HG03457 (cell line): ENCODE results near the gene PRR23A.
"Not testable (repeated sequence)": the region's sequence is repeated elsewhere in the genome, so short reads cannot be mapped to it uniquely, and the experiment has no call there.

Experiments
- ATAC-seq: cut with Tn5 transposase; IDR thresholded peaks from one replicate; pipeline ENCODE4 v1.9.1; 2021; ENCODE audit warnings: moderate number of reproducible peaks; ENCODE audit not compliant: unreplicated experiment

PRR23A gene

DNA sequence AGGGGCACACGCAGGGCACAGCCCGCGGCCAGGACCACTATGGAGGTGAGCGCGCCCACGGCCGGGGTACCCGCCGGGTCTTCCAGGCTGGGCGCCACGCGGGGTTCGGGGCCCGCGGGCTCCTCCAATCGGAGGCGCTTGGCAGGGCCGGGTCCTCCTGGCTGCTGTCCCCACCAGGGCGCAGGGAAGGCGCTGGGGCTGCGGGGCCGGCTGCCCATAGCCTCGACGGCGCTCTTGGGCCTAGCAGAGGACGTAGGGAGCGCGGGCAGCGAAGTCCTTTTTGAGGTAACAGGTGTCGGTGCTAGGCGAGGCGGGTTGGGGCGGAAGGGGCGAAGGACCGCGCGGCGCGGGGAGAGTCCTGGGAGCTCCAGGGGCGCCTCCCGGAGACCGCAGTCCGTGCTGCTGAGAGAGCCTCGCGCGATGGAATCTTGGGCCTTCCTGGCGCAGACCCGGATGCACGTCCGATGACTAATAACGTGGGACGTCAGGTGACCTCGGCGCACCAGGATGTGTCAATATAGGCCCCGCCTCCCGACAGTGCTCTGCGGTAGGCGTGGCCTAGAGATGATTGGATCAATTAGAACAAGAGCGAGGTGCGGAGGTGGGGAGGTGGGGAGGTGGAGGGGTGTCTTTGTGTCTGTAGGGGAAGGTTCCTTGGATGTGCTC lies at the start of gene PRR23A:
TSS of gene PRR23A (minus strand) at position 218 of the 666 bp plus-strand sequence. CDS start at position 218, 0 bp downstream.
- ATAC-seq = no peak

DNA sequence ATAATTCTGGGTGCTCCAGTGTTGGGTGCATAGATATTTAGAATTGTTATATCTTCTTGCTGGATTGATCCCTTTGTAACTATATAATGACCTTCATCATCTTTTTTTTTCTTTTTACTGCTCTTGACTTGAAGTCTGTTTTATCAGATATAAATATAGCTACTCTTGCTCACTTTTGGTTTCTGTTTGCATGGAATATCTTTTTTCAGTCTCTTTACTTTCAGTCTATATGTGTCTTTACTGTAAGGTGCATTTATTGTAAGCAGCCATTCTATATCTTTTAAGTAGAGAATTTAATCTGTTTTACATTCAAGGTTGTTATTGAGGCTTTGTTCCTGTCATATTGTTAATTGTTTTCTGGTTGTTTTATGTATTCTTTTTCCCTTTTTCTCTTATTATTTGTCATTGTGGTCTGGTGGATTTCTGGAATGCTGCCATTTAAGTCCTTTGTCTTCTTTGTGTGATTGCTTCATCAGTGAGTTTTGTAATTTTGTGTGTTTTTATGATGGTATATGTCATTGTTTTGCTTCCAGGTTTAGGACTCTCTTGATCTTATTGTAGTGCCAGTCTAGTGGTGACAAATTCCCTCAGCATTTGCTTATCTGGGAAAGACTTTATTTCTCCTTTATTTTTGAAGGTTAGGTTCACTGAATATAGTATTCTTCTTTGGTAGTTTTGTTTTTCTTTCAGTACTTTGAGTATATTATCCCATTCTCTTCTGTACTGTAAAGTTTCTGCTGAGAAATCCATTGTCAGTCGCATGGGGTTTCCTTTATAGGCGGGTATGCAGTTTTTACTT lies 46.9 kb upstream of the PRR23A start:
- no peak for ATAC-seq

DNA sequence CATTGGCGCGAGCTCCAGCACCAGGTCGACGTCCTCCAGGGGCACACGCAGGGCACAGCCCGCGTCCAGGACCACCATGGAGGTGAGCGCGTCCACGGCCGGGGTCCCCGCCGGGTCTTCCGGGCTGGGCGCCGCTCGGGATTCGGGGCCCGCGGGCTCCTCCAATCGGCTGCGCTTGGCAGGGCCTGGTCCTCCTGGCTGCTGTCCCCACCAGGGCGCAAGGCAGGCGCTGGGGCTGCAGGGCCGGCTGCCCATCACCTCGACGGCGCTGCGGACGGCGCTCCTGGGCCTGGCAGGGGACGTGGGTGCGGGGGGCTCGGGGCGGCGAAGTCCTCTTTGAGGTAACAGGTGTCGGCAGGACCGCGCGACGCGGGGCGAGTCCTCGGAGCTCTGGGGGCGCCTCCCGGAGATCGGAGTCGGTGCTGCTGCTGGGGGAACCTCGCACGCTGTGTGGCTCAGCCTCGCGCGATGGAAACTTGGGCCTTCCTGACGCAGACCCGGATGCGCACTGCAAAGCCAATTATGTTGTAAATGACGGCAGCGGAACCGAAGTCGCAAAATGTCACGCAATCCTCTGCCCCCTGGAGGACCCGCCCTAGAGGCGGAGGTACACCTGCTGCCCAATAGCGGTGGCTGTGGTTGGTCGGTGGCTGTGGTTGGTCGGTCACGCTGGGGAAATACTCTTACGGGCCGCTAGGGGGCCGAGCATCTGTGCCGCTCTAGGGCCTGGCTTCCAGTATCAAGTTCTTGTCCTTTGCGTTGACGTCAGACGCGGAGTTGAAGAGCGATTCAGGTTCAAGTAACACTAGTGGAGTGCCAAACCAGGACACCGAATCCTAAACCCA lies 38.5 kb upstream of the PRR23A start, which contains the start of gene PRR23C:
TSS of gene PRR23C (minus strand) at position 527 of the 845 bp plus-strand sequence. CDS start at position 255, 272 bp downstream.
- no peak for ATAC-seq

DNA sequence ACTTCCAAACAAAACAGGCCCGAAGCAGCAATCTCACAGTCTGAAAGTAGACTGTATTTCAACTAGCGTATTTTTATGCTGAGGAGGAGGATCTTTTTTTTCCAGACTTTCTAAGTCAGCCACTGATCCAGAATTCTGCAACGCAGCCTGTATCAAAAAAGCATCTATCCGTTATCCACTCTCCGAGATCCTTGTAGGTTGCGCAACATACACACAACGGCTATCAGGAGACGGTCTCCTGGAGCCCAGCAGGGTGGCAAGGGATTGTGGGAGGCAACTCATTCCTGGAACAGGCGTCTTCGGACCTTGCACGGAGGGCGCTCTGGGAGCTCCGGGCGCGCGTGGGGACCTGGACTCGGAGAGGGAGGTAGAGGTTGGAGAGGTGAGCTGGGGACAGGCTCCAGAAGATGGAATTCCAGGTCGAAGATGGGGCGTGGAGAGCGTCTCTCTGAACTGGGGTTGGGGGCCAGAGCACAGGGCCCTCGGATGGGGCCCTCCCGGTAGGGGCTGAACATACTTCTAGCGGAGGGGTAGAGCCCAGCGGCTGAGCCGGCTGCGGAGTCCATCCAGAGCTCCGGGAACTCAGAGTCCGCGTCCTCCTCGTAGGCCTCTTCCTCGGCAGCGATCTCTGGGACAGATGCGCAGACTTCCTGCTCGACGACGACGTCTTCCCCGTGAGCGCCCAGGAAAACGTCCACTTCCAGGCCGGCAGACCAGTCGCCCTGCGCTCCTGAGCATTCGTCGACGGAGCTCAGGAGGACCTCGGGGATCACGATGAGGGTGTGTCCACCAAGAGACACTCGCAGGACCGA lies 37.7 kb upstream of the PRR23A start:
- ATAC-seq = no peak

DNA sequence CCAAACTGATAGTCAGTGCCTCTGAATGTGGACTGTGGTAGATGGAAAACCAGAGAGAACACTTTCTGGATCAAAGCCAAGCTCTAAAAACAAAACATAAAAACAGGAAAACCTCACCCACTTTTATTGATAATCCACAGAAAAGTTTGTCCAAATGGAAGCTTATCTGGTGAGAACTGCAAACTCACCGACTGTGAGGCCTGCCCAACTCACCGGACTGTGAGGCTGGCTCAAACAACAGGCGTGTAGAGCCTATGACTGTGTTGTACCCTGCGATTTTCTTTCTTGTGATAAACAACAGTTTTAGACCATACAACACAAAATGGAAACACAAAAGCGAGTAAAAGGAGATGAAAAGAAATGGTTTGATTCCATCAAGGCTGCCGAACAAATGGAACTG lies 31.4 kb upstream of the PRR23A start:
- ATAC-seq = no peak

DNA sequence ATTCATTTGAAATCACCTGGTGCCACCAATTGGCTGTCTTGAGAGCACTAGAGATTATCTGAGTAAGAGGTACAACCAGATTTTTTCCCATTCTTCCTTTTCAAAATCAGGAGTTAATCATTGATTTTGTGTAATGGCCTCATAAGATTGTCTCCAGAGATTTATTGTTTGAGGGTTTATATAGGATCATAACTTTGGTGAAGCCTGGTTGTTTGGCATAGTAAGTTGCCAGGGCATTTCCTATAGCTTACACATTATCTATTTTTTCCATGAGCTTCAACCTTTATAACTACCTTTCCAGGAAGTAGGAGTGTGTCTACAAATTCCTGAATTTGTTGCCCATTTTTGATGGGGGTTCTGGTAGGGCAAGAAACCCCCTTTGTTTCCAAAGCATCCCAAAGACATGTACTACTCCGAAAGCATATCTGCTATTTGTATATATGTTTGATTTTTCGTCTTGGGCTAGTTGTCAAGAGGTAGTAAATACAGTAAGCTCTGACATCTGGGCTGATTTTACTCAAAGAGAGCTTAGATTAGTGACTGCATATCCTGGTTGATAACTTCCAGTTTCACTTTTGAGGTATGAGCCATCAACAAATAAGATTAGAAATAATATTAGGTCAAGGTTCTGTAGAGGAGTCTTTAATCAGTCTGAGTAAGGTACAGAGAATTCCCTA lies 26.4 kb upstream of the PRR23A start:
- no peak for ATAC-seq

DNA sequence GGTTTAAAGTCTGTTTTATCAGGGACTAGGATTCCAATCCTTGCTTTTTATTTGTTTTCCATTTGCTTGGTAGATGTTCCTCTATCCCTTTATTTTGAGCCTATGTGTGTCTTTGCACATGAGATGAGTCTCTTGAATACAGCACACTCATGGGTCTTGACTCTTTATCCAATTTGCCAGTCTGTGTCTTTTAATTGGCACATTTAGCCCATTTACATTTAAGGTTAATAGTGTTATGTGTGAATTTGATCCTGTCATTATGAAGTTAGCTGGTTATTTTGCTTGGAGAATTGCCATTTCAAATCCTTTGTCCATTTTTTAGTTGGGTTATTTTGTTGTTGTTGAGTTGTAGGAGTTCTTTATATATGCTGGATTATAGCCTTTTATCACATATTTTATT lies 24.5 kb upstream of the PRR23A start:
- not testable (repeated sequence) for ATAC-seq

DNA sequence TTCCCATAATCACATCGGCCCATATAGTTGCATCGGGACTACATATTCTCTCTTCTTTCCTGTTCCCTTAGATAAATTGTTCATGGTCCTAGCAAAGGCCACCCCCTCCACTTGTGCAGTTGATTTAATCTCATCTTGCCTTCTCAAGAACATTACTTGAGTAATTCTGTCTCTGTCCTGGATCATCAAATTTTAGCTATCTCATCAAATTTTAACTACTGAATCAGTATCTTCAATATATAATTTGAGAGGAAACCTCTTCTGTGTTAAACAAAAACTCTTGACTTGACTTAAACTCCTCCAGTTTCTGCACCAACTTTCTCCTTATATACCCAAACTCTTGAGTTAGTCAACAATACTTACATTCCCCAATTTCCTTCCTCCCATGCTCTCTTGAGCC lies 18.9 kb upstream of the PRR23A start:
- no peak for ATAC-seq

DNA sequence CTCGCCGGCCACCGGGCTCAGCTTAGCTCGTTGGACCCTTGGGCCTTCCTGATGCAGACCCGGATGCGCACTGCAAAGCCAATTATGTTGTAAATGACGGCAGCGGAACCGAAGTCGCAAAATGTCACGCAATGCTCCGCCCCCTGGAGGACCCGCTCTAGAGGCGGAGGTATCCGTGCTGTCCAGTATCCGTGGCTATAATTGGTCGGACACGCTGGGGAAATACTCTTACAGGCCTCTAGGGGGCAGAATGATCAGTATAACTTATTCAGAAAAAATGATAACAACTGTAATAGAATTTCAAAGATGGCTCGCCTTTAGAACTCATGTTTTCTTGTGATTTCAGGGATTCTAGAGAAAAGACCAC lies 14.8 kb upstream of the PRR23A start, which contains the start of gene PRR23B:
TSS of gene PRR23B (minus strand) at position 59 of the 367 bp plus-strand sequence. CDS start 265 bp downstream, outside the sequence.
- ATAC-seq = no peak

DNA sequence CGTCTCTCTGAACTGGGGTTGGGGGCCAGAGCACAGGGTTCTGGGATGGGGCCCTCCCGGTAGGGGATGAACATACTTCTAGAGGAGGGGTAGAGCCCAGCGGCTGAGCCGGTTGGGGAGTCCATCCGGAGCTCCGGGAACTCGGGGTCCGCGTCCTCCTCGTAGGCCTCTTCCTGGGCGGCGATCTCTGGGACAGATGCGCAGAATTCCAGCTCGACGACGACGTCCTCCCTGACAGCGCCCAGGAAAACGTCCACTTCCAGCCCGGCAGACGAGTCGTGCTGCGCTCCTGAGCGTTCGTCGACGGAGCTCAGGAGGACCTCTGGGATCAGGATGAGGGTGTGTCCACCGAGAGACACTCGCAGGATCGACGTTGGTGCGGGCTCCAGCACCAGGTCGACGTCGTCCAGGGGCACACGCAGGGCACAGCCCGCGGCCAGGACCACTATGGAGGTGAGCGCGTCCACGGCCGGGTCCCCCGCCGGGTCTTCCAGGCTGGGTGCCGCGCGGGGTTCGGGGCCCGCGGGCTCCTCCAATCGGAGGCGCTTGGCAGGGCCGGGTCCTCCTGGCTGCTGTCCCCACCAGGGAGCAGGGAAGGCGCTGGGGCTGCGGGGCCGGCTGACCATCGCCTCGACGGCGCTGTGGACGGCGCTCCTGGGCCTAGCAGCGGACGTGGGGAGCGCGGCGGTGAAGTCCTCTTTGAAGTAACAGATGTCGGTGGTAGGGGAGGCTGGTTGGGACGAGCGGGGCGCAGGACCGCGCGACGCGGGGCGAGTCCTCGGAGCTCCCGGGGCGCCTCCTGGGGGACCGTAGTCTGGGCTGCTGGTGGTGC lies 14.2 kb upstream of the PRR23A start:
- ATAC-seq = no peak

DNA sequence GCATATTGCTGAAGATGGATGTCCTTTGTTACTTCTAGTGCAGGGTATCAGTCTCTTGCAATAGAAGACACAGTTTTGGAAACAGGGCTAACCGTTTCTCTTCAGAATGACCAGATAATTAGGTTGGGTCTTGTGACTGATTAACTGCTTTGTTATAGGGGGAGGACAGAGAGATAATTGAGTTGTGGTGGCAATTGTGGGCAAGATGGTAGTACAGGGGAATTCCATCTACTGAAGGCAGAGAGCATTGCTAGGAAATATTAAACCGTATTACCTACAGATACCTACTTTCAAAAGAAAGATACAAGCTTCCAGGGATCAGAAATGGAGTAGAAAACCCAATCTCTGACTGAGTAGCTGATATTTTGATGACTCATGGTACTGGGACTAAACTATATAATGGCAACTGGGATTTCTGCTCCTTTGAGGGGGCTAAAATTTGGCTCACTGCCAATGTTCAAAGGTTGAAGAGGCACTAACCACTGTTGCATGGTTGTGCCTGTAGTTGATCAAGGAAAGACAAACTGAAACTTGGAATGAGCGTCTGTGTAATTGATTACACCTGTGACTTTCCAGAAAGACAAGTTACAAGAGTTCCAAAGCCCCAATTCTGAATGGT lies 10.5 kb upstream of the PRR23A start:
- ATAC-seq = no peak

DNA sequence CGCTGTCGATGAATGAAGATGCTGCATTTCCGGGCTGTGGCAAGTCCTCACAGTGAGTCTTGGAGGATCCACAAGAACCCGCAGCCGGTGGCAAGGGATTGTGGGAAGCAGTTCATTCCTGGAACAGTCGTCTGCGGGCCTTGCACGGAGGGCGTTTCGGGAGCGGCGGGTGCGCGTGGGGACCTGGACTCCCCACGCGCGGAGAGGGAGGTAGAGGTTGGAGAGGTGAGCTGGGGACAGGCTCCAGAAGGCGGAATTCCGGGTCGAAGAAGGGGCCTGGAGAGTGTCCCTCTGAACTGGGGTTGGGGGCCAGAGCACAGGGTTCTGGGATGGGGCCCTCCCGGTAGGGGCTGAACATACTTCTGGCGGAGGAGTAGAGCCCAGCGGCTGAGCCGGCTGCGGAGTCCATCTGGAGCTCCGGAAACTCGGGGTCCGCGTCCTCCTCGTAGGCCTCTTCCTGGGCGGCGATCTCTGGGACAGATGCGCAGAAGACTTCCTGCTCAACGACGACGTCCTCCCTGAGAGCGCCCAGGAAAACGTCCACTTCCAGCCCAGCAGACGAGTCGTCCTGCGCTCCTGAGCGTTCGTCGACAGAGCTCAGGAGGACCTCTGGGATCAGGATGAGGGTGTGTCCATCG lies 593 bp downstream of the PRR23A start:
- no peak for ATAC-seq

DNA sequence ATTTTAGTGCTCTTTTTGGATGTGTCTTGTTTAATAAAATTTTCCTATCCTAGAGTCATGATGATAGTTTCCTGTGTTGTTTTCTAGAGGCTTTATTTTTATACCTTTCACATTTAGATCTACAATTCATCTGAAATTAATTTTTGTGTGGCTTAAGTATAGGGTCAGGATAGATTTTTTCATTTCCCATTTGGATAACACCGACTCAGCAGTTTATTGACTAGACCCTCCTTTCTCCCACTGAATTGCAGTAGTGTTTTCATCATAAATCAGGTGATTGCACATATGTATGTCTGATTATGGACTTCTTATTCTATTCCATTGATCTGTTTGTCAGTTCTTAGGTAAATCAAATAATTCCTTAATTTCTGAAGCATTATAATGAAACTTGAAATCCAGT lies 10.4 kb downstream of the PRR23A start:
- ATAC-seq = no peak

DNA sequence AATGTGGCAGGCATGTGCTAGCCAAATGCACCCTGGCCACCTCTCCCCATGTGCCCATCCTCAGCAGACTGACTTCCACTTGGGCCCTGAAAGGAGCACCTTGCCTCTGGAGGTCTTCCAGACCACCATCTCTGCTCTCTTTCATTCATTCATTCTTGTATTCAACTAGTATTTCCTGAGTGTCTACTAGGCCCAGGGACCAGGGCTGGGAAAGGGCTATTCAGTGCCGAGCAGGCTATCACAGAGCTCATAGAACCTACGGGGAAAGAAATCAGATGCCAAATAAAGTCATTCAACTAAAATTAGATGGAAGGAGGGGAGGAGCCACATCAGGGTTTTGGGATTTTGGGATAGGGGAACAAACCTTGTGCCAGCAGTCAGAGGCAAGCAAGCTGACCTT lies 18.9 kb downstream of the PRR23A start:
- no peak for ATAC-seq

DNA sequence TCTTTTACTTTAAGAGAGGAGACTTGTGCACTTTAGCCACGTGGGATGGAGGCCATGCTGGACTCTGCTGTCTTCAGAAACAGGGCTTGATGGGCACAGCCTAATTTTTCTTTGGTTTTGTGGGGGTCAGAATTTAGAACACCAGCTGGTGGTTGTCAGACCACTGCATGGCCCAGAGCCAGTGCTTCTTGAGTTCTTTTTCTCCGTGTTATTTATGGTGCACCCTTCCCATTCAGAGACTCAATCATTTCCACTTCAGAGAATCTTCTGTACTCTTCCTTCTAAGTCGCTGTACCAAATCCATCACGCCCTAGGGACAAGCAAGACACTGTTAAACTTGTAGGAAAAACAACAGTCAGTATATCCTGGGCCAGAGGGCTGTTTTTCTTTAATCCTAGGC lies 20.1 kb downstream of the PRR23A start:
- ATAC-seq = no peak

DNA sequence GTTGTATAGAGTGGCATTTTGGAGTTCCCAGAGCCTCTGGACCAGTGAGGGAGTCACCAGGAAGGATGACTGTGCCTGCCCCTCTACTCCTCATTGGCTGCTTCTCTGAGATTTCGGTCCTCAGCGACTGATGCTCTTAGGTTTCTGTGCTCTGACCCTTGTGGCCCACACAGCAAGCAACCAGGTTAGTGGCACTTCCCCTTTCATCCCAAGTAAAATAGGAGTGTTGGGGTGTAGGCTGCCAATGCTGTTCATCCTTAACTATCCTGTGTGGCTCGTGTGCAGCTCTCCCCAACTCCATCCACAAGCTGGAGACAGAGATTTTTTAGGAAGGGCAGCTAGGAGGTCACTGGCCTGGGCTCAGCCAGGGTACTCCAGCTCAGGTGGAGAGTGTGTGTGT lies 21.3 kb downstream of the PRR23A start:
- ATAC-seq = no peak

DNA sequence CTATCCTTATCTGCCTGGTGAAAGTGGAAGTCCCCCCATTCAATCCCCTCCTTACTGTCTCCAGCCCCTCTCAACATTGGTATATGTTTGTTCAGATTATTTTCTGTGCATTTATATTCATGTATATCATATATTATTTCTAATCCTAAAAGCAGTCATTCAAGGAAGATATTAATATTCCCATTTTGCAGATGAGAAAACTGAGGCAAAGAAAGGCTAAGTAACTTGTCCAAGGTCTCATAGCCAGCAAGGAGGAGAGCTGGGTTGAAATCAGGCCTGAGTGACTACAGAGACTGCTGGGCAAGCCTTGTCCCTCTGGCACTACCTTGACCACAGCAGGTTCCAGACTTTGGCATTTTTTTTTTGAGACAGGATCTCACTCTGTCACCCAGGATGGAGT lies 30.0 kb downstream of the PRR23A start:
- no peak for ATAC-seq

DNA sequence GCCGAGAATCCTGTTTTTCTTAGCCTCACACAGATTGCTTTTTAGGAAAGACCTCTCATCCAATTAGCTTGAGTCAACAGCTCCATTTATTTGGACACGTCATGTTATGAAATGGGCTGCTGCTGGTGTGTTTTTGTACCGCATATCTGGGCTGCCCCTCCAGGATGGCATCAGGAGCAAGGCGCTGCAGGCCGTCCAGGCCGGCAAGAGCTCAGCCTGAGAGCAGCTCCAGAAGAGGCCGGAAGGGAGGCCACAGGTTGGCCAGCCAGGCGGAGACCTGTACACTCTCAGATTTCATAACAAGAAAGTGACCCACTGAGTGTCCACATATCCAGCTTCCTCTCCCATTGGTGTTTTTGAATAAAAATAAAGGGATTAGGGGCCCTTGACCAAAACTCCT lies 30.7 kb downstream of the PRR23A start:
- ATAC-seq = no peak
